ENCODE measurements around the gene PASK. TPM values are rescaled to one million over a fixed set of nuclear protein-coding genes. Genes with fewer than 3 reads are reported as not detected.

Gene PASK
- total and polyA plus RNA-seq, 2 donors (not counting 1 experiment from before 2014, with no cell fraction given) = 1.0 to 1.5 TPM

GRCh38 chr2:241153616-241154015, 4.3 kb upstream of the PASK start:
- H3K27ac ChIP-seq (ENCODE audit: insufficient read depth, low read length) = no peak overlapping the region
- H3K4me3 ChIP-seq (replicated peaks in 1 of 4; ENCODE audit: control extremely low read depth in 1 of 4, insufficient read depth in 1 of 4, low read depth in 3 of 4, low read length in 4 of 4) = no peak overlapping the region
- H3K79me2 ChIP-seq (ENCODE audit: control insufficient read depth, insufficient read depth, low read length) = peaks cover 17% of the 10 kb centered on the region
- H3K27me3 ChIP-seq (ENCODE audit: control insufficient read depth, insufficient read depth, low read length) = no peaks in the 10 kb centered on the region
- peaks cover 10% of the 10 kb centered on the region for H3K36me3 ChIP-seq (ENCODE audit: control insufficient read depth, insufficient read depth, low read length)
- H3K4me2 ChIP-seq (ENCODE audit: extremely low read depth, insufficient read depth, low read length) = no peak overlapping the region
- no peak for TF ChIP-seq EZH2 (IDR thresholded peaks at IDR 0.05; ENCODE audit: low read length, missing control alignments)
- TF ChIP-seq, protein P1, sequence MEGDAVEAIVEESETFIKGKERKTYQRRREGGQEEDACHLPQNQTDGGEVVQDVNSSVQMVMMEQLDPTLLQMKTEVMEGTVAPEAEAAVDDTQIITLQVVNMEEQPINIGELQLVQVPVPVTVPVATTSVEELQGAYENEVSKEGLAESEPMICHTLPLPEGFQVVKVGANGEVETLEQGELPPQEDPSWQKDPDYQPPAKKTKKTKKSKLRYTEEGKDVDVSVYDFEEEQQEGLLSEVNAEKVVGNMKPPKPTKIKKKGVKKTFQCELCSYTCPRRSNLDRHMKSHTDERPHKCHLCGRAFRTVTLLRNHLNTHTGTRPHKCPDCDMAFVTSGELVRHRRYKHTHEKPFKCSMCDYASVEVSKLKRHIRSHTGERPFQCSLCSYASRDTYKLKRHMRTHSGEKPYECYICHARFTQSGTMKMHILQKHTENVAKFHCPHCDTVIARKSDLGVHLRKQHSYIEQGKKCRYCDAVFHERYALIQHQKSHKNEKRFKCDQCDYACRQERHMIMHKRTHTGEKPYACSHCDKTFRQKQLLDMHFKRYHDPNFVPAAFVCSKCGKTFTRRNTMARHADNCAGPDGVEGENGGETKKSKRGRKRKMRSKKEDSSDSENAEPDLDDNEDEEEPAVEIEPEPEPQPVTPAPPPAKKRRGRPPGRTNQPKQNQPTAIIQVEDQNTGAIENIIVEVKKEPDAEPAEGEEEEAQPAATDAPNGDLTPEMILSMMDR (conservative IDR thresholded peaks at IDR 0.05 in 1 of 2, IDR thresholded peaks at IDR 0.05 in 1 of 2; ENCODE audit: low read depth in 1 of 2, low read length in 2 of 2) = no peak
- H3K4me1 ChIP-seq (ENCODE audit: control insufficient read depth, extremely low read depth, insufficient read depth, low read length) = peaks cover 11% of the 10 kb centered on the region
- peak; percentile 26 to 52 for DNase-seq (ENCODE audit: low read depth in 2 of 2)
- no peaks in the 10 kb centered on the region for H4K20me1 ChIP-seq (ENCODE audit: control insufficient read depth, extremely low read depth, insufficient read depth, low read length)
- H3K9ac ChIP-seq (ENCODE audit: insufficient read depth, low read length) = no peak overlapping the region
- H2AFZ ChIP-seq (ENCODE audit: low read length) = no peak overlapping the region
- no peaks in the 10 kb centered on the region for H3K9me3 ChIP-seq (ENCODE audit: control insufficient read depth, insufficient read depth, low read depth, low read length)

- Histone ChIP-seq H3K4me3 (replicated peaks in 1 of 4; ENCODE audit: control extremely low read depth in 1 of 4, insufficient read depth in 1 of 4, low read depth in 3 of 4, low read length in 4 of 4) (peak overlapping the region in 1 of 4 experiments; percentile 90), H2AFZ (ENCODE audit: low read length) (no peak overlapping the region), H3K79me2 (ENCODE audit: control insufficient read depth, insufficient read depth, low read length) (peaks cover 17% of the 10 kb centered on the region), H4K20me1 (ENCODE audit: control insufficient read depth, extremely low read depth, insufficient read depth, low read length) (no peaks in the 10 kb centered on the region), H3K27me3 (ENCODE audit: control insufficient read depth, insufficient read depth, low read length) (no peaks in the 10 kb centered on the region), H3K4me2 (ENCODE audit: extremely low read depth, insufficient read depth, low read length) (peak overlapping the region; percentile 99), H3K9ac (ENCODE audit: insufficient read depth, low read length) (no peak overlapping the region), H3K36me3 (ENCODE audit: control insufficient read depth, insufficient read depth, low read length) (peaks cover 4% of the 10 kb centered on the region), H3K4me1 (ENCODE audit: control insufficient read depth, extremely low read depth, insufficient read depth, low read length) (peaks cover 13% of the 10 kb centered on the region), H3K9me3 (ENCODE audit: control insufficient read depth, insufficient read depth, low read depth, low read length) (no peaks in the 10 kb centered on the region), H3K27ac (ENCODE audit: insufficient read depth, low read length) (peak overlapping the region; percentile 91)
- peak in 1 of 2 donors; percentile 5 for DNase-seq (ENCODE audit: low read depth in 2 of 2)
- TF ChIP-seq, protein P1 (conservative IDR thresholded peaks at IDR 0.05 in 1 of 2, IDR thresholded peaks at IDR 0.05 in 1 of 2; ENCODE audit: low read depth in 1 of 2, low read length in 2 of 2) = no peak
- TF ChIP-seq EZH2 (IDR thresholded peaks at IDR 0.05; ENCODE audit: low read length, missing control alignments) = no peak
Observed at GRCh38 chr2:241151934-241152660, 2.8 kb upstream of the PASK start.

DNA sequence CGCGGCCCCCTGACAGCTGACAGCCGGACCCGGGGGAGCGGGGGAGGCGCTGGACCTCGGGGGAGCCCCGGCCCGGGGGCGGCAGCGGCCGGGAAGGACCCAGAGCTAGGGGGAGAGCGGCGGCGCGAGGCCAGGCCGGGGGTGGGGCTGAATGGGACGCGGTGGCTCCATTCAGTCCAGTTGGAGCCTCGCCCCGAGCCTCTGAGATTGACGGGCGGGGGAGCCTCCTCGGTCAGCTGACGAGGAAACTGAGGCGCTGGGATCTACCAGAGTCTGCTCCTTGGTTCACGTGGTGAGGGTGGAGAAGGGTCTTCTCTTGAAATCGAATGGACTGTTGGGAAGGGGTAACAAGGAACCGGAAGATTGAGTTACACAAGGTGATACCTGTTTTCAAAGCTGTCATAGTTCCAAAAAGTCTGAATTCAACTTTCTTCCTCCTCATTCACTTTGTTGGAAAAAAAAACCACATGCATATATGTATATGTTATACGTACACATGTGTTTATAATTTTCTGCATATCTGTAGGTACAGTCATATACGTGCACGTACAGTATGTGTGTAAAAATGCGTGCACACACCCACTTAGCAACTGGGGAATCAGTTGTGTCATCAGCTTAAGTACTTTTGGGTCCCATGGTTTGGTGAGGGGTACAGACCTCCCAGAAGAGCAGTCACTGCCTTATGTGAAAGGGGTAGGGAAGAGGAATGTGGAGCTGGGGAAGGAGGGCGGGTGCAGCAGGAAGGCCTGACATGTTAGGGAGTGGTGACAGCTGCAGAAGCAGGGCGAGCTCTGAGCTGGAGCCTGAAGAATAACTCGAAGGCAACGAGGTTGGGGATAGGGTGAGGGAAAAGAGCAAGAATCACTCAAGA, 1.6 kb upstream of the PASK start:
- Histone ChIP-seq H3K9me3 (ENCODE audit: control insufficient read depth, insufficient read depth, low read depth, low read length) (no peaks in the 10 kb centered on the region), H3K27ac (ENCODE audit: insufficient read depth, low read length) (peak overlapping the region; percentile 91), H3K4me2 (ENCODE audit: extremely low read depth, insufficient read depth, low read length) (peak overlapping the region; percentile 99), H3K4me1 (ENCODE audit: control insufficient read depth, extremely low read depth, insufficient read depth, low read length) (peaks cover 13% of the 10 kb centered on the region), H3K36me3 (ENCODE audit: control insufficient read depth, insufficient read depth, low read length) (peaks cover 4% of the 10 kb centered on the region), H3K27me3 (ENCODE audit: control insufficient read depth, insufficient read depth, low read length) (no peaks in the 10 kb centered on the region), H3K9ac (ENCODE audit: insufficient read depth, low read length) (peak overlapping the region; percentile 76), H3K79me2 (ENCODE audit: control insufficient read depth, insufficient read depth, low read length) (peaks cover 17% of the 10 kb centered on the region), H4K20me1 (ENCODE audit: control insufficient read depth, extremely low read depth, insufficient read depth, low read length) (no peaks in the 10 kb centered on the region), H3K4me3 (replicated peaks in 1 of 4; ENCODE audit: control extremely low read depth in 1 of 4, insufficient read depth in 1 of 4, low read depth in 3 of 4, low read length in 4 of 4) (peak overlapping the region; percentile 67 to 90 (median 88)), H2AFZ (ENCODE audit: low read length) (peak overlapping the region; percentile 39)
- DNase-seq (ENCODE audit: low read depth in 2 of 2) = peak; percentile 9 to 20
- no peak for TF ChIP-seq EZH2 (IDR thresholded peaks at IDR 0.05; ENCODE audit: low read length, missing control alignments)
- TF ChIP-seq, protein P1 (conservative IDR thresholded peaks at IDR 0.05 in 1 of 2, IDR thresholded peaks at IDR 0.05 in 1 of 2; ENCODE audit: low read depth in 1 of 2, low read length in 2 of 2) = no peak
